Measurements from ENCODE around the gene GPX8.
A peak's percentile ranks its signal among the peaks of the same experiment; 100 is the strongest.

GPX8 gene

GRCh38 chr5:55136521-55136920 is 23.4 kb upstream of the GPX8 start:
- TF ChIP-seq CTCF (IDR thresholded peaks at IDR 0.05) (no peak), ZFX (IDR thresholded peaks at IDR 0.05; ENCODE audit: borderline replicate concordance) (no peak)
- no peak overlapping the region for H3K27ac ChIP-seq

GRCh38 chr5:55140908-55141665 is 18.9 kb upstream of the GPX8 start:
- H3K27ac ChIP-seq: no peak overlapping the region
- no peak for TF ChIP-seq CTCF (IDR thresholded peaks at IDR 0.05)
- TF ChIP-seq ZFX (IDR thresholded peaks at IDR 0.05; ENCODE audit: borderline replicate concordance): no peak

- no peak for TF ChIP-seq ZFX (IDR thresholded peaks at IDR 0.05; ENCODE audit: borderline replicate concordance)
- TF ChIP-seq CTCF (IDR thresholded peaks at IDR 0.05): no peak
- no peak overlapping the region for H3K27ac ChIP-seq
Observed at GRCh38 chr5:55141945-55142690, 17.9 kb upstream of the GPX8 start.

GRCh38 chr5:55143624-55144023 is 16.3 kb upstream of the GPX8 start:
- no peak overlapping the region for H3K27ac ChIP-seq
- TF ChIP-seq ZFX (IDR thresholded peaks at IDR 0.05; ENCODE audit: borderline replicate concordance): no peak
- TF ChIP-seq CTCF (IDR thresholded peaks at IDR 0.05): no peak

- TF ChIP-seq CTCF (IDR thresholded peaks at IDR 0.05) (no peak), ZFX (IDR thresholded peaks at IDR 0.05; ENCODE audit: borderline replicate concordance) (no peak)
- no peak overlapping the region for H3K27ac ChIP-seq
Observed at GRCh38 chr5:55146080-55146479, 13.9 kb upstream of the GPX8 start.

- TF ChIP-seq CTCF (IDR thresholded peaks at IDR 0.05) (peak; percentile 94), ZFX (IDR thresholded peaks at IDR 0.05; ENCODE audit: borderline replicate concordance) (no peak)
- no peak overlapping the region for H3K27ac ChIP-seq
Observed at GRCh38 chr5:55146543-55147151, 13.3 kb upstream of the GPX8 start.

Data from 22Rv1 (cell line).